ENCODE results near the gene DHRSX.
"Not testable (repeated sequence)": the region's sequence is repeated elsewhere in the genome, so short reads cannot be mapped to it uniquely, and the experiment has no call there.

Gene DHRSX

GRCh38 chrX:2224161-2224560 is 276.6 kb downstream of the DHRSX start:
- in situ Hi-C loops (cut with MboI; ENCODE audit: low pct_unique_long_range_greater_than_20kb, low sequenced_read_pairs), result no loop called here

DNA sequence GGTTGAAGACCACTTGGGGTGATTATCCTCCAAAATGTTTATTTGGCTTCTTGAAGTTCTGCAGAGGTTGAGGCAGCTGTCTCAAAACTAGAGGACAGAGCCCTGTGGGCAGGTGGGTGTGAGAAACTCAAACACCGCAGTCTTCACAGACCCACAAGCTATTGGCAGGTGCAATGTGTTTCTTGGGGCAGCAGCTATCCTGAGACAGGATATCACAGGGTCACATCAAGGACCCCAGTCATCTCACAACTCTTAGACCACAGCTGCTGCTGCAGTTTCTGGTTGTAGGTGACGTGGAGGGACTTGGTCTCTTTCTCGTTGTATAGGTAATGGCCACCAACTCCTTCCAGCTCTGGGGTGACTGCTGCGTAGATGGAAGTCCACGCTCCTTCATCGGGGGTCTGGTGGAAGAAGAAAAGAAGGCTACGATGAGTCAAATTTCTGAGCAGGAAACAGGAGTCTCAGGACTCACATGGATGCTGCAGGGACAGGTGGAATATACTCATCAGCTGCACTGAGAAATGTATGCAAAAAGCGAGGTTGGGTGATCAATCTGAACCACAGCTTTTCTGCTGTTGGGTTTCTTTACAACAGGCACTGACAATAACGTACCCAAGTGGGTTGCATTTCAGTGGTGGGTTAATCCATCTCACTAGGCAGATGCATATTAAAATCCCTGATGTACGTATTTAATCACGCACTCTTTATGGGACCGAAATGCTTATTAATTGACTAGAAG is 279.8 kb downstream of the DHRSX start:
- DNase-seq, result no peak
- in situ Hi-C loops (cut with MboI; ENCODE audit: low pct_unique_long_range_greater_than_20kb, low sequenced_read_pairs), result no loop called here

More at GRCh38 chrX:2224161-2224560, 276.6 kb downstream of the DHRSX start:
- peak; percentile 87 for DNase-seq

DNA sequence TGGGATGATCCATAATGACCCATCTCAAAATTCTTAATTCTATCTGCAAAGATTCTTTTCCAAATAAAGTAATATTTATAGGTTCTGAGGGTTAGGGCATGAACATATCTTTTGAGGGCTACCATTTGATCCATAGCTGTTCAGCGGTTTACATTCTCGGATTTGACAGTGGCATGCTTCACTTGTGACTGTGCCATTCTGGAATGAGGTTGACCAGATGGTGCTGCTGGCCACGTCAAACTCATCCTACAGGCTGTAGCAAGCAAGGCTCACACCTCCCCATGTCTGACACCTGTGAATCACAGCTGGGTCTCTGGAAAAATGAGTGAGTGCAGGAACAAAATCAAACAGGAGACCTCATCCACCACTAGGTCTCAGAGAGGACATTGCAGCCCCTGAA is 280.5 kb downstream of the DHRSX start:
- in situ Hi-C loops (cut with MboI; ENCODE audit: low pct_unique_long_range_greater_than_20kb, low sequenced_read_pairs), result no loop called here
- DNase-seq, result no peak

GRCh38 chrX:2214138-2214823 is 286.5 kb downstream of the DHRSX start:
- in situ Hi-C loops (cut with MboI; ENCODE audit: low pct_unique_long_range_greater_than_20kb, low sequenced_read_pairs), result not testable (repeated sequence)

GRCh38 chrX:2211667-2212066 is 289.1 kb downstream of the DHRSX start:
- DNase-seq; in situ Hi-C loops (cut with MboI; ENCODE audit: low pct_unique_long_range_greater_than_20kb, low sequenced_read_pairs): not testable (repeated sequence)

More at GRCh38 chrX:2214138-2214823, 286.5 kb downstream of the DHRSX start:
- DNase-seq, result not testable (repeated sequence)

- no peak for DNase-seq
- in situ Hi-C loops (cut with MboI; ENCODE audit: low pct_unique_long_range_greater_than_20kb, low sequenced_read_pairs), result no loop called here
Observed at GRCh38 chrX:2193273-2193592, 307.5 kb downstream of the DHRSX start.

DNA sequence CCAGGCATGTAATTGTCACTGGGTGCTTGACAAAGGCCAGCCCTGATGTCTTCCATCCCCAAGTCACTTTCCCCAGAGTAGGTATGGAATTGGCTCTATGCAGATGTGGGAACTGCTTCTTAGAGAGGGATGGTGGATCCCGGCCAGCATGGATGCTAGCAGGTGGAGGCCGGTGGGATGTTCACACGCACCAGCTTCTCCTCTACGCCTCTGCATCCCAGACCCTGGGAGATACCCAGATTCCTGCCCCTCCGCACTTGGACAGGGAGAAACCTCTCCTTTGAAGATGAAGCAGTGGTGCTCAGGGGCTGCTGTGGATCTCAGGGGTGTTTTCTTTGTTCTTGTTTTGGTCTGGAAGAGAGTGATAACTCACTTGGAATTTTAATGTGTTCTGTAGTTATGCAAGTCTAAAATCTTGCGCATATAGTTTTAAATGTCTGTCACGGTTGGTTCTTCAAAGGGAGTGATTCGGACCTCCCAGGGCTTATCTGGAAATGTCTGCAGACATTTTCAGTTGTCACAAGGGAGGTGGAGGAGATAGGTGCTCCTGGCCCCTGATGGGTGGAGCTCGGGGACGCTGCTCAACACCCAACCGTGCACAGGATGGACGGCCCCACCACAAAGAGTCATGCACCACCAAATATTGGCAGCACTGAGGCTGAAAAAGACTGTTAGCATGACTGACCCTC is 308.0 kb downstream of the DHRSX start:
- DNase-seq, result no peak
- in situ Hi-C loops (cut with MboI; ENCODE audit: low pct_unique_long_range_greater_than_20kb, low sequenced_read_pairs), result no loop called here

GRCh38 chrX:2188840-2189239 is 311.9 kb downstream of the DHRSX start:
- no peak for DNase-seq
- in situ Hi-C loops (cut with MboI; ENCODE audit: low pct_unique_long_range_greater_than_20kb, low sequenced_read_pairs), result no loop called here

DNA sequence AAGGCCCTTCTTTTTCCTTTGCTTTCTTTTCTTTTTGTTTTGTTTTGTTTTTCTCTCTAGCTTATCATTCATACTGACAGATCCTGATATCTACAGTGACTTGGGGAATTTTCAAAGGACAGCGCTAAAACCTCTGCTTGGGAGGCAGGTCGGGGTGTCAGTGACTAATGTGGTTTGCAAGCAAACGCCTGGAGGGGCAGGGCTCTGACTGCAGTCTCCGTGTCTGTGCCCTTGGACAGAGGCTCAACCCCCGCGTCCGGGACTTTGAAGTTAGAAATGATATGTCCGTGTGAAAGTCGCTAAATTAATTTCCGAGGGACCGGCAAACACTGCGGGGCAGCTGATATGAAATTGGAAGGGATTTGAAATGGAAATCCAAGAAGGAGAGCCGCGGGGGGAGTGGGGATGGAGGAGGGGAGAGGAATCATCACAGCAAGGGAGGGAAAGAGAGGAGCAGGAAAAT is 312.4 kb downstream of the DHRSX start:
- DNase-seq, result no peak
- in situ Hi-C loops (cut with MboI; ENCODE audit: low pct_unique_long_range_greater_than_20kb, low sequenced_read_pairs), result no loop called here

GRCh38 chrX:2187352-2188115 is 313.2 kb downstream of the DHRSX start:
- no peak for DNase-seq
- in situ Hi-C loops (cut with MboI; ENCODE audit: low pct_unique_long_range_greater_than_20kb, low sequenced_read_pairs), result no loop called here

GRCh38 chrX:2185341-2186082 is 315.3 kb downstream of the DHRSX start:
- in situ Hi-C loops (cut with MboI; ENCODE audit: low pct_unique_long_range_greater_than_20kb, low sequenced_read_pairs), result no loop called here
- DNase-seq, result no peak

DNA sequence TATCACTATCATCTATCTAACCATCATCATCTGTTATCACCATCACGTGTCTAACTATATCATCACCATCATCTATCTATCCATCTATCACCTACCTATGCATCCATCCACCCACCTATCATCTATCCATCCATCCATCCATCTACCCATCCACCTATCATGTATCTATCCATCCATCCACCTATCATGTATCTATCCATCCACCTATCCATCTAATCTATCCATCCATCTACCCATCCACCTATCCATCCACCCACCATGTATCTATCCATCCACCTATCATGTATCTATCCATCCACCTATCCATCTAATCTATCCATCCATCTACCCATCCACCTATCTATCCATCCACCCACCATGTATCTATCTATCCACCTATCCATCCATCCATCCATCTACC is 316.7 kb downstream of the DHRSX start:
- no peak for DNase-seq
- in situ Hi-C loops (cut with MboI; ENCODE audit: low pct_unique_long_range_greater_than_20kb, low sequenced_read_pairs), result no loop called here

GRCh38 chrX:2183193-2183725 is 317.5 kb downstream of the DHRSX start:
- DNase-seq, result no peak
- in situ Hi-C loops (cut with MboI; ENCODE audit: low pct_unique_long_range_greater_than_20kb, low sequenced_read_pairs), result no loop called here

DNA sequence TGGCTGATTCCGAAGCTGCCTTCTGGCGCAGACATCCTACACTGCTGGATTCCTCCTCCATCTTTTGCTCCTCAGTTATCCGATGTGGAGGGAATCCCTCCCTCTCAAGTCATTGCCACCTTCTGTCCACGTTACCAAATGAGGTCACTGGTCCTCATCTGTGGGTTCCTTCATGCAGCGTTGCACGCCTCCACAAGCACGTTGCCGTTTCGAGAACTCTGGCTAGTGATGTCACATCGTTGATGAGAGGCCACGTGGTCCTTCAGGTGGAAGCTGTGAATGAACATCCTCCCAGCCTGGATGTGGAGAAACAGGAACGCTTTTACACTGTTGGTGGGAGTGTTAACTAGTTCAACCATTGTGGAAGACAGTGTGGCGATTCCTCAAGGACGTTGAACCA is 323.2 kb downstream of the DHRSX start:
- in situ Hi-C loops (cut with MboI; ENCODE audit: low pct_unique_long_range_greater_than_20kb, low sequenced_read_pairs), result no loop called here
- no peak for DNase-seq

- no peak for DNase-seq
- in situ Hi-C loops (cut with MboI; ENCODE audit: low pct_unique_long_range_greater_than_20kb, low sequenced_read_pairs), result no loop called here
Observed at GRCh38 chrX:2176733-2177132, 324.0 kb downstream of the DHRSX start.

DNA sequence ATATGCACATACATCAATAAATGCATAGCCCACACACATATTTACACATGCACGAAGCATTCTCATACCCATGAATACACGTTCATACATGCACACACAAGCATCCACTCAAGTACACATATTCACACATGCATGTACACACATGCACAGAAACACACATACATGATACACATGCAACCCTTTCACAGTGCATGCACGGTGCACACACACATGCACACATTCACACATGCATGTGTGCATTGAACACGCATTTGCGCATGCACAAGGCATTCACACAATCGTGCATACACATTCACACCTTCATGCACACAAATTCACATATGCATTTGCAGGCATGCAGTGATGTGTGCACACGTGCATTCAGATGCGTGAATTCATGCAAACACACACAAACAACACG is 324.5 kb downstream of the DHRSX start:
- in situ Hi-C loops (cut with MboI; ENCODE audit: low pct_unique_long_range_greater_than_20kb, low sequenced_read_pairs), result no loop called here

GRCh38 chrX:2172359-2172758 is 328.4 kb downstream of the DHRSX start:
- in situ Hi-C loops (cut with MboI; ENCODE audit: low pct_unique_long_range_greater_than_20kb, low sequenced_read_pairs), result no loop called here
- DNase-seq, result no peak

More for the DNA sequence above, 324.5 kb downstream of the DHRSX start:
- DNase-seq, result no peak
